IMR-90 (cell line): Measurements from ENCODE around the gene REV3L. TPM values are rescaled to one million over a fixed set of nuclear protein-coding genes. Genes with fewer than 3 reads are reported as not detected.
A peak's percentile ranks its signal among the peaks of the same experiment; 100 is the strongest.

Experiments used
- ATAC-seq: fragments of 200-7000 bp; cut with Tn5 transposase; 2 replicates; pipeline ENCODE4 v1.9.1; 2020; ENCODE audit warnings: low read depth, mild to moderate bottlenecking, moderate library complexity
- BruUV-seq: library from RNA; stranded (reverse); fragments of 400-500 nt; replicated peaks from 2 replicates; lab custom pipeline; 2021; lab: Mats Ljungman, UMichigan
- CTCF ChIA-PET: fragments of 300-600 bp; formaldehyde crosslinking; extraction: SDS; loops from one replicate; lab custom pipeline; 2021; ENCODE audit warnings: antibody characterized with exemption; lab: Yijun Ruan, JAX
- POLR2A ChIA-PET: fragments of 300-600 bp; sonication (Branson Sonifier 250); formaldehyde crosslinking; loops from one replicate; lab custom pipeline; 2022; ENCODE audit warnings: antibody characterized with exemption; ENCODE audit not compliant: unreplicated experiment; lab: Charles Lee
- DNase-seq: peaks from one replicate; pipeline ENCODE4 v3.0.0; 2013
- H2AFZ ChIP-seq: replicated peaks from 2 replicates; pipeline ENCODE3; 2013; ENCODE audit warnings: low read length, mild to moderate bottlenecking; ENCODE audit not compliant: poor library complexity
- H2AK5ac ChIP-seq: 2 replicates; pipeline ENCODE4 v1.6.1; 2013; ENCODE audit warnings: low read depth, low read length, inconsistent platforms
- H2AK9ac ChIP-seq: replicated peaks from 2 replicates; pipeline ENCODE3; 2013; ENCODE audit warnings: mild to moderate bottlenecking, low read depth, low read length, moderate library complexity; ENCODE audit not compliant: poor library complexity
- H2BK120ac ChIP-seq: 2 replicates; pipeline ENCODE4 v1.6.1; 2013; ENCODE audit warnings: low read depth, low read length, inconsistent platforms
- H2BK15ac ChIP-seq: 3 replicates; pipeline ENCODE4 v1.6.1; 2013; ENCODE audit warnings: low read depth, low read length, inconsistent platforms
- H2BK20ac ChIP-seq: 2 replicates; pipeline ENCODE4 v1.6.1; 2013; ENCODE audit warnings: low read depth, mild to moderate bottlenecking, inconsistent platforms, low read length, moderate library complexity
- H2BK5ac ChIP-seq: 2 replicates; pipeline ENCODE4 v1.6.1; 2013; ENCODE audit warnings: mild to moderate bottlenecking, low read depth, low read length, inconsistent platforms; ENCODE audit not compliant: poor library complexity, severe bottlenecking
- H3K14ac ChIP-seq: replicated peaks from 2 replicates; pipeline ENCODE4 v1.6.1; 2013; ENCODE audit warnings: low read depth, low read length, inconsistent platforms
- H3K18ac ChIP-seq: 2 replicates; pipeline ENCODE4 v1.6.1; 2013; ENCODE audit warnings: low read depth, low read length, control low read depth
- H3K23ac ChIP-seq: 2 replicates; pipeline ENCODE4 v1.6.1; 2013; ENCODE audit warnings: low read depth, low read length, inconsistent platforms
- H3K27ac ChIP-seq: 2 replicates; pipeline ENCODE4 v1.5.1; 2013; ENCODE audit warnings: mild to moderate bottlenecking, control low read depth, low read length; ENCODE audit not compliant: insufficient read depth
- H3K27me3 ChIP-seq: 2 replicates; pipeline ENCODE4 v1.6.1; 2013; ENCODE audit warnings: low read length; ENCODE audit not compliant: control insufficient read depth, insufficient read depth
- H3K36me3 ChIP-seq: 2 replicates; pipeline ENCODE4 v1.6.1; 2013; ENCODE audit warnings: low read length, mixed read lengths; ENCODE audit not compliant: control insufficient read depth, insufficient read depth
- H3K4ac ChIP-seq: 2 replicates; pipeline ENCODE4 v1.6.1; 2013; ENCODE audit warnings: low read depth, low read length, inconsistent platforms
- H3K4me1 ChIP-seq: 2 replicates; pipeline ENCODE4 v1.6.1; 2013; ENCODE audit warnings: low read length, mixed read lengths; ENCODE audit not compliant: control insufficient read depth, insufficient read depth
- H3K4me2 ChIP-seq: 2 replicates; pipeline ENCODE4 v1.6.1; 2013; ENCODE audit warnings: low read depth, mild to moderate bottlenecking, control low read depth, low read length, moderate library complexity
- H3K4me3 ChIP-seq: 2 replicates; pipeline ENCODE4 v1.5.1; 2013; ENCODE audit warnings: low read depth, mild to moderate bottlenecking, control low read depth, low read length, moderate library complexity; ENCODE audit not compliant: insufficient read depth
- H3K56ac ChIP-seq: 2 replicates; pipeline ENCODE4 v1.6.1; 2013; ENCODE audit warnings: low read length, inconsistent platforms; ENCODE audit not compliant: insufficient read depth; ENCODE audit errors: extremely low read depth
- H3K79me1 ChIP-seq, 2 experiments: 2 replicates each; pipeline ENCODE4 v1.6.1; 2013; ENCODE audit warnings: low read length in 2 of 2, inconsistent platforms in 1 of 2, low read depth in 1 of 2
- H3K9ac ChIP-seq: 2 replicates; pipeline ENCODE4 v1.6.1; 2013; ENCODE audit warnings: low read depth, low read length, control low read depth
- H3K9me1 ChIP-seq: 2 replicates; pipeline ENCODE4 v1.6.1; 2013; ENCODE audit warnings: low read length, inconsistent platforms; ENCODE audit not compliant: insufficient read depth
- H3K9me3 ChIP-seq: 2 replicates; pipeline ENCODE4 v1.6.1; 2013; ENCODE audit warnings: low read length; ENCODE audit not compliant: control insufficient read depth, insufficient read depth
- H4K20me1 ChIP-seq: 2 replicates; pipeline ENCODE4 v1.6.1; 2013; ENCODE audit warnings: low read length, inconsistent platforms; ENCODE audit not compliant: insufficient read depth
- H4K5ac ChIP-seq: 2 replicates; pipeline ENCODE4 v1.6.1; 2013; ENCODE audit warnings: mild to moderate bottlenecking, low read depth, low read length, control low read depth
- H4K8ac ChIP-seq, 2 experiments: 2 replicates each; pipeline ENCODE4 v1.6.1; 2013; ENCODE audit warnings: low read depth in 2 of 2, low read length in 2 of 2, control low read depth in 1 of 2, inconsistent platforms in 1 of 2
- H4K91ac ChIP-seq: 2 replicates; pipeline ENCODE4 v1.6.1; 2013; ENCODE audit warnings: low read depth, low read length, inconsistent platforms; ENCODE audit not compliant: insufficient read depth
- FOS ChIP-seq: fragments of 150-350 bp; IDR thresholded peaks from 2 replicates; pipeline ENCODE4 v1.6.1; 2016; ENCODE audit warnings: low read depth, low read length
- RFX5 ChIP-seq: IDR thresholded peaks from 2 replicates; pipeline ENCODE4 v1.8.0; 2012; ENCODE audit warnings: low read depth, mild to moderate bottlenecking, low read length, moderate library complexity
- WGBS, 2 experiments: methylation state at CpG; one replicate each; pipeline versions ENCODE4 v1.1.5 to v1.1.7; 2013; ENCODE audit warnings: missing lambda C conversion rate in 2 of 2; ENCODE audit not compliant: insufficient read length in 1 of 2; ENCODE audit errors: extremely low coverage in 2 of 2; 5-methylcytosine and 5-hydroxymethylcytosine counted together
- dilution Hi-C: fragments of 300-500 bp; cut with HindIII; formaldehyde crosslinking; loops from one replicate; pipeline ENCODE4 v1.14.3; 2018; ENCODE audit warnings: low sequenced_read_pairs; ENCODE audit not compliant: unreplicated experiment
- in situ Hi-C: fragments of 300-500 bp; cut with MboI; formaldehyde crosslinking; loops from 3 replicates; pipeline ENCODE4 v1.14.3; 2019; ENCODE audit warnings: low sequenced_read_pairs, inconsistent platforms, mixed read lengths
- intact Hi-C: fragments of 100-400 bp; cut with micrococcal nuclease; formaldehyde crosslinking; loops from 2 replicates; pipeline ENCODE4 v1.10.0; 2022
- polyA plus RNA-seq, 3 experiments: library from polyadenylated mRNA; depleted of rRNA; stranded (reverse); fragments of >200 nt; gene quantifications; 2 replicates each; pipeline ENCODE4 v1.2.3, GENCODE V29; 2012; ENCODE audit warnings: low replicate concordance in 1 of 3
- total RNA-seq: library from RNA; depleted of rRNA; stranded (reverse); fragments of >200 nt; gene quantifications from 2 replicates; pipeline ENCODE4 v1.2.3, GENCODE V29; 2012

The REV3L gene
- total and polyA plus RNA-seq, 2 of the 4 experiments (the other 2 are of a cell fraction): 7.4 to 15.4 TPM

GRCh38 chr6:111377558-111378120, 105.4 kb downstream of the REV3L start:
- Histone ChIP-seq H2BK5ac (no peak overlapping the region), H2BK120ac (no peak overlapping the region), H3K4ac (no peak overlapping the region), H2AK5ac (no peak overlapping the region), H3K4me3 (no peak overlapping the region), H3K9me3 (no peaks in the 10 kb centered on the region), H2AFZ (no peak overlapping the region), H3K79me1 (peaks cover 3 to 7% of the 10 kb centered on the region in 2 experiments; a peak in 3 of 4 replicates), H2BK20ac (no peak overlapping the region), H4K8ac (no peak overlapping the region), H3K4me2 (no peak overlapping the region), H3K4me1 (no peaks in the 10 kb centered on the region; the same call in 1 of the 2 replicates), H3K27ac (no peak overlapping the region), H4K5ac (no peak overlapping the region), H3K27me3 (no peaks in the 10 kb centered on the region), H3K9me1 (peaks cover 4% of the 10 kb centered on the region; the same call in 1 of the 2 replicates), H2BK15ac (no peak overlapping the region), H4K20me1 (no peaks in the 10 kb centered on the region), H4K91ac (no peak overlapping the region), H3K14ac (no peak overlapping the region), H3K23ac (no peak overlapping the region), H3K56ac (no peak overlapping the region), H3K9ac (no peak overlapping the region), H2AK9ac (no peak overlapping the region), H3K18ac (no peak overlapping the region), H3K36me3 (peaks cover 36% of the 10 kb centered on the region)
- DNase-seq (peak; percentile 47), ATAC-seq (peak; percentile 60; the same call in 1 of the 2 replicates)
- WGBS, 2 experiments: no CpG with 5 or more reads among the region's 2 CpGs
- ChIA-PET POLR2A (no interaction called here), CTCF (no interaction called here)
- no TSS peak for BruUV-seq
- intact Hi-C loops: no loop called here
- dilution Hi-C loops: no loop called here
- in situ Hi-C loops: no loop called here
- TF ChIP-seq FOS (peak; percentile 71; the same call in 1 of the 2 replicates), RFX5 (no peak)
